ENCODE measurements around the gene ARFGEF2.

- TF ChIP-seq, protein P1, sequence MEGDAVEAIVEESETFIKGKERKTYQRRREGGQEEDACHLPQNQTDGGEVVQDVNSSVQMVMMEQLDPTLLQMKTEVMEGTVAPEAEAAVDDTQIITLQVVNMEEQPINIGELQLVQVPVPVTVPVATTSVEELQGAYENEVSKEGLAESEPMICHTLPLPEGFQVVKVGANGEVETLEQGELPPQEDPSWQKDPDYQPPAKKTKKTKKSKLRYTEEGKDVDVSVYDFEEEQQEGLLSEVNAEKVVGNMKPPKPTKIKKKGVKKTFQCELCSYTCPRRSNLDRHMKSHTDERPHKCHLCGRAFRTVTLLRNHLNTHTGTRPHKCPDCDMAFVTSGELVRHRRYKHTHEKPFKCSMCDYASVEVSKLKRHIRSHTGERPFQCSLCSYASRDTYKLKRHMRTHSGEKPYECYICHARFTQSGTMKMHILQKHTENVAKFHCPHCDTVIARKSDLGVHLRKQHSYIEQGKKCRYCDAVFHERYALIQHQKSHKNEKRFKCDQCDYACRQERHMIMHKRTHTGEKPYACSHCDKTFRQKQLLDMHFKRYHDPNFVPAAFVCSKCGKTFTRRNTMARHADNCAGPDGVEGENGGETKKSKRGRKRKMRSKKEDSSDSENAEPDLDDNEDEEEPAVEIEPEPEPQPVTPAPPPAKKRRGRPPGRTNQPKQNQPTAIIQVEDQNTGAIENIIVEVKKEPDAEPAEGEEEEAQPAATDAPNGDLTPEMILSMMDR (optimal IDR thresholded peaks at IDR 0.05 in 1 of 3, IDR thresholded peaks at IDR 0.05 in 1 of 3, conservative IDR thresholded peaks at IDR 0.05 in 1 of 3; ENCODE audit: extremely low read depth in 1 of 3, insufficient read depth in 2 of 3, low read length in 3 of 3): no peak
- TF ChIP-seq EZH2 (IDR thresholded peaks at IDR 0.05; ENCODE audit: low read length): no peak
These were observed 45.6 kb upstream of the ARFGEF2 start for GRCh38 chr20:48875914-48876240.

All from keratinocyte (primary cell).